CD4-positive, alpha-beta T cell treated with Interleukin-4 for 1 hour (primary cell): ENCODE measurements around the gene LY6G5B.

ENCODE experiments used
- DNase-seq, 2 donors: peaks; one replicate each; pipeline ENCODE4 v3.0.0-alpha.2; 2020 to 2022

Gene LY6G5B

DNA sequence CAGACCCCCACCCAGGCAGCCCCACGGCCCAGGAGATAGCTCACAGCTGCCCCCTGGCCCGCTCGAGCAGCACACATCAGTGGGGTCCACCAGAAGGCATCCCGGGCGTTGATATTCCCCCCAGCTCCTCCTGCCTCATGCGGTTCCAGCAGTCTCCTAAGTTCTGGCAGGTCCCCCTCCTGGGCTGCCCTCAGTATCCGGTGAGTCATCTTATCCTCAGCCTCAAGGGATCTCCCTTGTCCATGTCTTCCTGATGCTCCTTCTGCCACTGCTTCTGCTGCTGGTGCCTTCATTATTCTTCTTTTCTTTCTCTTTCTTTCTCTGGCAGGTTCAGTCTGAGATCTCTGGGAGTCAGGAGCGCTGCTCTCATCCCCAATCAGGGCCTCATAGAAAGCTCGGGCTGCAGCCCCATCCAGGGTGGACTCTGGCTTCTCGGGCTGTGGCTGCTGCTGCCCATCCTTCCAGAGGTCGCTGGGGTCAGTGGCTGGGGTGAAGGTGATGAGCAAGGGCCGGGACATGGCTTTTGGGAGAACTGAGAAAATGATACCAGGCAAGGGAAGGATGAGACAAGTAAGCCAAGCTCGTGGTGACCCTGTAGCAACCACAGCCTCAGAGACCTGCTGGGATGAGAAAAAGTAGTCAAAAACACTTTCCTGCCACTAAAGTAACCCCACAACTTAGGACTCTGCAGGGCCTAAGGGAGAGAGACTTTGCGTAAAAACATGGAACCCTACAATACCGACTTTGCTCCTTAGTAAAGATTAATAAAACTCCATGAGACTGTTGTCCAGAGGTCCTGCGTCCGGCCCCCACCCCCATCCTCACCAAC, 5.6 kb upstream of the LY6G5B start:
- DNase-seq = no peak

DNA sequence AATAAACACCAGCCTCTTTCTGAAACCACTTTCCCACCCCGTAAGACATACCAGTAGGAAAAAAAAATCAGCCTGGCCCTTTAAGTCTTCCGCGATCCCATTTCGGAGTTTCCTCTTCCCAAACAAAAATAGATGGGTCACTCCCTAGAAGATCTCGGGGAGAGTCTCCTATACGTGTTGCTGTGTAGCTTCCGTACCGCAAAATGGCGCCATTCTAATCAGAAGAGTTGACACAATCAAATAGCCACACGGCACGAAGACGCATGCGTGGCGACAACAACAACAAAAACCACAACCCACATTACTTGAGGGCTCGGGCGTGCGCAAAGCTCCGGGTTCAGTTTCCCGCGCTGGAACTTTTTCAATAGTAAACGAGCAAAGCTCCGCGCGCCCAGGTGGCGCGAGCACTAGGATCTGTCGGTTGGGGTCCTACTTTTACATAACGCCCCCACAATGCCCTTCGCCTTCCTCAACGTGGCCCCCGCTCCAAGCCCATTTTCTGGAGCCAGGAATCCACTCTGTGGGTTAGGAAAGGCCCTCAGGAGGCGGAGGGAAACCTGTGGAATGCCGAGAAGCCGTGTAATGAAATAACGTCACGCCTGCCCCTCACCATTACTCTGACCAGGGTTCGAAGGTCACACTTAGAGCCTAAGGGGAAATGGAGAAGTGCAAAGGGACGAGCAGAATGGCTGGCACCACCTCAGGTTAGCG, 4.8 kb upstream of the LY6G5B start, which contains the start of gene GPANK1:
TSS of gene GPANK1 (minus strand) at position 208 of the 711 bp plus-strand sequence. CDS start 519 bp downstream, outside the sequence.
- peak; percentile 94 for DNase-seq

DNA sequence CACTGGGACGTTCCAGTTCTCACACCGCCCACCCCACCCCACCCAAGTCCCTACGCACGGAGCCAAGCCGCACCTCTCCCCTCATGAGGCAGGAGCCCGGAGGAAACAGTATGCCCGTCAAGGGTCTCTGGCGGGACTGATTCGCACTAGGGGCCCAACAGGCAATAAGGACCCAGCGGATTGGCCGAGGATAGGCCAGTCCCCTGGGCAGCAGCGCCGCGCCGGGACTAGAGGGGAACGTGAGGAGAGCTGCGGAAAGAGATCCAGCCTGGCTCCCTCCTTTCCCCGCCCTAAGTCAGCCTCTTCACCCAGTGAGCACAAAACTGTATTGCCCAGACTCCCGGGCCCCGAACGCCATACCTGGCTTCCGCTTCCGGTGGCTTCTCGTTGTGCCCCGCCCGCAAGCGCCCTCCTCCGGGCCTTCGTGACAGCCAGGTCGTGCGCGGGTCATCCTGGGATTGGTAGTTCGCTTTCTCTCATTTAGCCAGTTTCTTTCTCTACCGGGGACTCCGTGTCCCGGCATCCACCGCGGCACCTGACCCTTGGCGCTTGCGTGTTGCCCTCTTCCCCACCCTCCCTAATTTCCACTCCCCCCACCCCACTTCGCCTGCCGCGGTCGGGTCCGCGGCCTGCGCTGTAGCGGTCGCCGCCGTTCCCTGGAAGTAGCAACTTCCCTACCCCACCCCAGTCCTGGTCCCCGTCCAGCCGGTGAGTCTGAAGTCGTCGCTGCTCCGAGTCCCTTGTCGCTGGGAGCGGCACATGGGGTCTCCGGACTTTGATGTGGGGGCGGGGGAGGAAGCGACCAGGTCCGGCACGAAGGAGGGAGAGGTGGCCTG, 4.1 kb upstream of the LY6G5B start, which contains the start of gene CSNK2B:
TSS of gene CSNK2B (plus strand) at position 580 of the 836 bp plus-strand sequence. CDS start 752 bp downstream, outside the sequence.
- peak; percentile 98 for DNase-seq

DNA sequence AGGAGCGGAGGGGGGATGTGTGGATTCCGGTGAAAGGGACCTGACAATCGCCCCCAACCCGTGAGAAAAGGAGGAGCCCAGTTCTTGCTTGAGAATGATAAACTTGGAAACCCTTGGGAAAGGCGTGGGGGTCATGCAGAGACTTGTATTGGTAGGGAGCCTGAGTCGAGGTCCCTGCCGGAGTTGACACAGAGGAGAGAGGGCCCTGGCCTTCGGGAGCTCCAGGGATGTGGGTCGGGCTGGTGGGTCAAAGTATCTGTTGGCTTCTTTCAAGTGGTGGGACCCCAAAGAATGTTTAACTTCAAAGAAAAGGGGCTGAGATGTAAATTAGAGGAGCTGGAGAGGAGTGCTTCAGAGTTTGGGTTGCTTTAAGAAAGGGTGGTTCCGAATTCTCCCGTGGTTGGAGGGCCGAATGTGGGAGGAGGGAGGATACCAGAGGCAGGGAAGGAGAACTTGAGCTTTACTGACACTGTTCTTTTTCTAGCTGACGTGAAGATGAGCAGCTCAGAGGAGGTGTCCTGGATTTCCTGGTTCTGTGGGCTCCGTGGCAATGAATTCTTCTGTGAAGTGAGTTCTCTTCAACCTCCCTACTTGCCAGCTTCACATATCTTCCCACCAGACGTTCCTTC, 3.3 kb upstream of the LY6G5B start:
- DNase-seq = no peak

DNA sequence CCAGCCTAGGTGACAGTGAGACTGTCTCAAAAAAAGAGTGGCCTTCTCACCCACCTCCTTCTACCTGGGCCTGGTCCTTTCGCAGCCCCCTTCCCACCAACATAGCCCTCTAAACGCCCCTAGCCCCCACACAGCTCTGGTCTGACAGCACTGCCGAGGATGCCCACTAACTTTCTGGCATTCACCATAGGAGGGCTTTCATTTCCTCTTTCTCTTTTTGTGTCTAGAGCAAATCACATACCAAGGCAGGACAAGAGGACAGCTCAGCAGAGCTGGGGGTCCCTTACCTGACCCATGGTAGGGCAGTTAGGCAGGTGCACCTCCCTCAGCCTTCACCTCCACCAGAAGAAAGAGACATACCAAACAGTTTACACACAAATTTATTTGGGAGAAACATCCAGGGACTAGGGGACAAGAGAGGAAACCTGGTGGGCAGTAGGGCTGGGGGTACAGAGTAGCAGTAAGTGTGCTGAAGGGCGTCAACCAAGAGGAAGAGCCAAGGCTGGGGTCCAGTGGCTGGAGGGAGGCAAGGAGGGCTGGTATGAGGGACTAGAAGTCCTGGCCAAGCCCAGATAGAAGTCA, 6.6 kb downstream of the LY6G5B start:
- no peak for DNase-seq

DNA sequence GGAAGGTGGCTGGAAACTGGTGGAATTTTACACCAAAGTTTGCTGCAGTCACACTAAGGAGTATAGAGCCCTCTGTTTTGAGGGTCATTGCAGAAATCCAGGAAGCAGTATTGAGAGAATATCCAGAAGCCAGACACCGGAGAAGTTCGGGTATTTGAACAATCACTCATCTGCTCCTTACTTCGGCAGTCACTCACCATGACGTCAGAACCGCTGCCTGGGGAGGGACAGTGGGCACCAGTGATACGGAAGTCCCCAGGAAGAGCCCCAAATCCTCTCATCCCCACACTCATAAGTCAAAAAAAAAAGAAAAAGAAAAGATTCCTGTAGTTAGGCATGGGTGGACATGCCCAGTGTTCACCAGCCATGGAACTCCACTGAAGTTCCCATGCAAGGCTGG, 7.1 kb downstream of the LY6G5B start:
- no peak for DNase-seq

DNA sequence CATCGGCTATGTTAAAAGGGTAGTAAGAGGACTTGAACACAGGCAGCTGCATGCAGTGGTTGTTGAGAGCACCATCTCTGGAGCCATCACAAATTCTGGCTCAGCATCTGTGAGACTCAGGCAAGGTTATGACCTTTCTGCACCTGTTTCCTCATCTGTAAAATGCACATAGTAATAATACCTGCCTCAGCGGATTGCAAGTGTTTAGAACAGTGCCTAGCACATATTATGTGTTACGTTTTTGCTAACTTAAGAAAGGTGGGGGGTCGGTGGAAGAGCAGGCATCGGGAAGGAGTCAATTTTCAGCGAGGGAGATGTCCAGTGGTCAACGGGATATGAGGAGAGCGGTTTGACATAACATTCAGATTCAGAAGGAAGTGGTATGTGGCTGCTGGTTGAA, 8.2 kb downstream of the LY6G5B start:
- no peak for DNase-seq

DNA sequence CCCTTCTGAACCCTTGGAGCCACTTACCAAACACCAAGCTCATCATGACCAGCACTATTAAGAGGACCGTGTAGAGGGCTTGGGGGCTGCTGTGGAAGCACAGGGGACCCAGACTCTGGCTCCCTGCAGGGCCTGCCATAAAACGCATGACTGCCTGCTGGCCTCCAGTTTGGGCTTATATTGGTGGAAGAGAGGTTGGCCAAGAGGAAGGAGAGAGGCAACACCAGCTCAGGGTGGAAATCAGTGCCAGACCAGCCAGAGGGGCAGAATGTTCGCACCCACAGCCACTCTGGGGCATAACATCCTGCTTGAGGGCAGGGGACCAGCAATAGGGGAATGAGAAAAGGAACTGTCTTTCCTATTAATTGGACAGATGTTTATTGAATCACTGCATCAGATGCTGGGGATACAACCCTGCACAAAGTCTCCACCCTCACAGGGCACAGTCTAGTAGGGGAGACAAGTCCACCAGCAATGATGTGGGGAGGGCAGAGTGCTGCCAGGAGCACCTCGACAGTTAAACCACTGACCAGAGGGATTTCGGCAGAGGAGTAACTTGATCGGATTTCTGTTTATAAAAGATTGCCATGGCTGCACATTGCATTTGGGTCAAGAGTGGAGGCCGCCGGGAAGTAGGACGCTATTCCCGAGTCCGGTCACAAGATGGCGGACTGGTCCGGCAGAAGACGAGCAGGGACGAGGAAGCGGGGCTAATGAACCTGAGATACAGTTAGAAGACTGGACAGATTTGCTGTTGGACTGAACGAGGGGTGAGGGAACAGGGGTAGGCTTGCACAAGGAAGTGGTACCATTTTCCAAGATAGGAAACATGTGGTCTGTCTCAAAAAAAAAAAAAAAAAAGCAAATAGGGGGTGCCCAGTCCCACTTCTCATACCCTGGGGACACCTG, 10.7 kb downstream of the LY6G5B start, which contains the start of gene LY6G5C:
TSS of gene LY6G5C (minus strand) at position 842 of the 909 bp plus-strand sequence. CDS start at position 148, 694 bp downstream.
- peak; percentile 79 to 80 for DNase-seq

DNA sequence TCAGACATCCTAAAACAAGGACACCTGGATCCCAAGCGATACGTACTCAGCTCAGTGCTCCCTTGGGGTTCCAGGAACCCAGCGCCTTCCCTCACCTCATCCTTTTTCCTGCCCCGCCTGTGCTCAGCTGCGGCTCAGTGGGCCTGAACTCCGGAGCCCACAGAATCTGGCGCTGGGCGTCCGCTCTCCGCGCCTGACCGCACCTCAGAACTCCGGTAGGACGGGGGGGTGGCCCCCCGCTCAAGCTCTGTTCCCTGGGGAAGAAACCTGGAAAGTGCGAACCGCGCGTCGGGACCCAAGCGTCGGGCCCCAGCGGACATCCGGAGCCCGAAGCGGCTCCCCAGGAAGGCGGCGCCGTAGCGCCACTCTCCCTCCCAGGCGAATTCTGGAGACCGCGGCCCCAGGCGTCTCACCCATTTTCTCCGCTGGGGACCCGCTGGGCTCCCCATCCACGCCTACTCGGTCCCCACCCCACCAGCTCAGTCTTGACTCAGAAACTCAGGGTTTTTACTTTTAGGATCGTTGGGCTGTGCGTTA, 11.4 kb downstream of the LY6G5B start:
- peak; percentile 30 to 35 for DNase-seq

DNA sequence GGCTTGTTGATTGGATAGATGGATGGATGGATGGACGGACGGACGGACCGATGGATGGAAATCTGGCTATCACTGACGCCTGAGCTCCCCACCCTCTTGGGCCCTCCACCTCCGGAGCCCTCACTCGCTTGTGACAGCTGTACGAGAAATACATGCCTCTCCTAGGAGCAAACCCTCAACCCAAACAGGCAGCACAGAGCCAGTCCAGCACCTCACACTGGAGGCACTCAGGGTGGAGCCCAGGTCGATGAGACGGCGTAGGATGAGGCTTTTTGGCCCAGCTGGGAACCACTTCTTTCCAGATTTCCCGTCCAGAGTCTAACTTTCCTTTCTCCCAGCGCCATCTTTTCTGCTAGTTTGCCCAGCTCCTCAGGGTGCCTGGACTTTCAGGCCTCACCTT, 13.8 kb downstream of the LY6G5B start:
- DNase-seq = no peak

DNA sequence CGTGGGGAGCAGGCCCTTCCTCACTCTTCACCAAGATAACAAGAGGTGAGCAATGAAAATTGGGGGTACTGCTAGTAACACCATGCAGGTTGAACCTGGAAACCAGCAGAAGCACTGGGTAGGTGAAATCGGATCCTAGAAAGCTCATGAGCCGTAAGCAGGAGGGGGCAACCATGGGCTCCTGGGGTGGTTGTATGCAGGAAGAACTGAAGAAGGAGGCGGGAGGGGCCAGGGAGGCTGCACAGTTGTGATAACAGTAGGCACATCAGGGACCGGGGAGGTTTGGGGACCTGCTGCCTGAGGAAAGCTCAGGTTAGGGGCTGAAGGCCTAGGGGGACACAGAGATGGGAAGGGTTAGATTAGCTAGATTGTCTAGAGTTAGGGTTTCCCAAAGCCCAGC, 16.7 kb downstream of the LY6G5B start:
- no peak for DNase-seq

DNA sequence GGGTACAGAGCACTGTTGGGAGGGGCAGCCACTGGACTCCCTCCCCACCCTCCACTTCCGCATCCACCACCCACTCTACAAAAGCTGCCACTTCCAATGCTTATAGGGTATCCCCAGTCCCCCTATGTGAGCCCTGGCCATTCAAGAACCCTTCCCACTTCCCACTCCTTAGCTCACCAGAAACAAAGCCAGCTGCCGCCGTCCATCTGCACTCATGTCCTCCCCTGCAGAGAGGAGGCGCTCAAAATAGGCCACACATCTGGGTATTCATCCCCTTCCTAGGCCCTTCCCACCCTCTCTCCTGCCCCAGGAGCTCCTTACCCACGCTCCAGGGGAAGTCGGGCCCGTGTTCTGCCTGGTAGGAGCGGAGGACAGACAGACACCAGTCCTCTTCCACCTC, 17.5 kb downstream of the LY6G5B start:
- no peak for DNase-seq

DNA sequence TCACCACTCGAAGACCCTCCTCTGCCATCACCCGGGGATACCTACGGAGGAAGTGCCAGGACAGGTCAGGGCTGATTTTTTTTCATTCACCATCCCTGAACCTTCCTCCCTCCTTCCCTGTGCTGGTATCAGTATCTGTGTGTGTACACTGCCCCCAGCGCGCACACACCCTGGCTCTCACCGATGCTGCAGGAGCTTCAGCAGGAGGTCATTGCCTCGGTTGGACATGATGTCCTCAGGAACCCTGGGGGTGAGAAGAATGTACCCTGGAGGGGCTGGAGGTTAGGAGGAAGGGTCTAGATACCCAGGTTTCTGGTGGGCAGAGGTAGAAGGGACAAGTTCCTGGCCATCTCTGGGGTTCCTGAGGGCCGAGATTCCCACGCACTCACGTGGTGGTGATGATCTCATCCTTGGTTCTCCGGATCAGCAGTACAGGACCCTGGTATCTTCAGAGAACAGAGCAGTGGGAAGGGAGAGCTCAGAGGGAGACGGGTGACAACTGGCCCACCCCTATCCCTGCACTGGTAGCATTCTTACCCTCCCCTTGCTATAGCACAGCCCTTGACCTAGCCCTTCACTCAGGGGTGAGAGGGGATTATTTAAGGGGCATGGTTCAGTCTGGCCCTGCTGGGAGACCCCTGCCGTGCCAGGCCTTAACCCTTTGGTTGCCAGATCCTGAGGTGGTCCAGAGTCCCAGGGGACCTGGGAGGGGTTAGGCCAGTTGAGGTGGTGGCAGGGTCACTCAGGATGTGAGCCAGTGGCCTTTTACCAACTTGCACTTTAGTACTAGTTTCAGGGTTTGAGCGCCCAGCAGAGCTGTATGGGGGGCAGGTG, 18.3 kb downstream of the LY6G5B start:
- DNase-seq = no peak

DNA sequence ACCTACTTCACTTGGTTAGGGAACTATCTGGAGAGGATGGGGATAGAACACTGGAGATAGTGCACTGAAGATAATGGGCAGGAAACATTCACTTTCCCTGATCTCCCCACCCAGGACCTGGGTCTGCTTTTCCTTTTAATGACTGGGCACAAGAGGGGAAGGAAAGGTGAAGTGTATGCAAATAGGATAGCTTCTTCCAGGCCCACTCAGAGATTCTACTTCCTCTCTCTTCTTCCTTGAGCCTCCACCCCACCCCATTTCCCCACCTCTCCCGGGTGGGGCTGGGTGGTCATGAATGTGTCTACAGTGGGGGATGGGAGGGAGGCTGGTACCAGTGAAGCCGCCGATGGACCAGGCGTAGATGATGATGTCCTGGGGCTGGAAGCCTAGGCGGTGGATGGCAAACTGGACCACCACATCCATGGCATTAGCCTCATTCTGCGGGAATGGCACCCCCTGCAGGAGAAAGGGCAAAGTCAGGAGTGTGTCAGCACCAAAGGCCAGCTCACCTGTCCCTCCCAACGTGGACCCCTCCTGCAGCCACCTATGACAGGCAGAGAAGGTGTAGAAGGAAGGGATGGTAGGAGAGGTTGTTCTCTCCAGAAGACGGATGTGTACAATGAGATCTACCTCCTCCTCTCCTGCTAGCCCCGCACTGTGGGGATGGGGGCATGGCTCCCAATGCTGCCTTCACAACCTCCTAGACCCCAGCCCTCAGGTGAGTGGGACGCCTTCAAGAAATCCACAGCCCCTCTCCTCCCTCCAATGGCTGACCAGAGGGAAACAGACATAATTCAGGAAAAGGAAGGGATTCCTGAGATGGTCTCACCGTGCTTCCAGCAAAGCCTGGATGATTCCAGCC, 19.7 kb downstream of the LY6G5B start:
- no peak for DNase-seq

DNA sequence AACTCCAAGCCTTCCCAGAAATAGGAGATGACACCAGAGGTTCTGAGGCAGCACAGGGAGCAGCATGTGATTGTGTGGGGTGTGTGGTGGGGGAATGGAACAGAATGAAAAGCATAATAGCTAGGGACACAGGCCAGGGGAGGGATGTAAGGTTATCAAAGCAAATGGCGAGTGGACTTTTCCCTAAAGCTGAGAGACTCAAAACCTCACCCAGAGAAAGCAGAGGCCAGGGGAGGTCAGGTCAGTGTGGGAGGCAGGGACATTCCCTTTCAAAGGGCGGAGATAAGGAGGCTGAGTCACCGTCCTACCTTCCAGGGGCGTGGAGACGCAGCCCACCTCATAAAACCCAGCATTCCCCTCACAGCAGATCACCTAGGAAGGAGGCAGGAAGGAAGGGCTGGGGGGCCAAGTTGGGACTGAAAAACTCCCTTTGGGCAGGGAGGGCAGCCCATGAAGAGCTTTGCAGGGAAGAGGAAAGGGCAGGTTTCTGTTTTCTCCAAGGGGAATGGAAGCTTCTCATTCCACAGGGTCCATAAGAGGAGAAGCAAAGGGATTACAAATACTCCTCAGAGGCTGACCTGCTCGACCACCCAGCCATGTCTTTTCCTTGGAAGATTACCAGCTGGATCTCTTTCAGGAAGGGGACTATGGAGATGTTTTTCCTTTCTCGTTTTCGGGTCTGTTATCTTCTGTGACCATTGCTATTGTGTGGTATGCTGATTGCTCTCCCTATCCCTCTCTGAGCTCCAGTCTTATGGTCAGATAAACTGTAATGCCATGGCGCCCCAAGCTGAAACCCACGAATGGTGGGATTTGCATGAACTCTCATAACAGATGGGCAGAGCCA, 20.7 kb downstream of the LY6G5B start:
- DNase-seq = no peak

DNA sequence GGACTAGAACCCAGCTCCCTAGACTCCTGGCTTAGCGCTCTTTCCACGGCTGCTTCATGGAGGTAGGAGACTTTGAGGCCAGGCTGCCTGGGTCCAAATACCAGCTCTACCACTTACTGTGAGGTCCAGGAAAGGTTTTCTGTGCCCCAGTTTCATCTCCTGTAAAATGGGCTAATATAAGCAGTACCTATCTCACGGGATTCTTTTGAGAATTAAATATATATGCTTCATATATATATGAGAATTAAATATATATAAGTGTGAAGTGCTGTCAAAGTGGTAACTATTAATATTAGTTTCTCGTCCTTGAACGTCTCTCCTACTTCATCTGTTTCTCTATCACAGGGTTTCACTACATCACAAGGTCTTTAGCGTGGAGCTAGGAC, 21.3 kb downstream of the LY6G5B start:
- no peak for DNase-seq

DNA sequence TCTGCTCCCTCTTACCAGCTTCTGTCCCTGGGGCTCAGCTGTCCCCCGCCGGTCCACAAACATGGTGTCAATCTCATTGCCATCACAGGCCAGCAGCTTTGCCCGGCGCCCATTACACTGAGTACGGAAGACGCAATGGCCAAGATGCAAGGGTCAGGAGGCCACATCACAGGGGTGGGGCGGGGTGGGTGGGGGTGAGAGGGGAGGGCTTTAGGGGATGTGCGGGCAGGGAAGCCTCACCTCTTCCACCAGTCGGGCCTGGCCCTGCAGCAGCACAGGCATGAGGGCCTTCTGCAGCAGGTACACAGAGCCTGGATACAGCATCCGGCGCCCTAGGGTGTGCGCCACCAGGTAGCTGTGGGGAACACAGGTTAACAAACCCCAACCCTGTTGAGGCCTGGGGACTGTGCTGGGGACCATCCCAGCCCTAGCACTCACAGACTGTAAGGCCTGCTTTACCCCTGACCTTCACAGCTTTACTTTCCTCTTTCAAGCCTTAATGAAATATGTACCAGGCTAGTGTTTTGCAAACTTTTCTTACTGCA, 21.9 kb downstream of the LY6G5B start:
- no peak for DNase-seq
